Stomach (tissue), 4 donors: ENCODE results near the gene NARF.

Experiments used
- CTCF ChIP-seq, 7 experiments: fragments of 450-650 bp in 4 of 7; fragments of 200-600 bp in 3 of 7; sonication (generic) in 3 of 7; IDR thresholded peaks; one replicate each; pipeline ENCODE4 v1.5.1; 2016 to 2019; ENCODE audit warnings: antibody characterized with exemption in 7 of 7, control low read depth in 2 of 7, mild to moderate bottlenecking in 1 of 7
- EP300 ChIP-seq: sonication (generic); formaldehyde crosslinking; IDR thresholded peaks from one replicate; pipeline ENCODE4 v1.6.1; 2017; ENCODE audit warnings: antibody characterized with exemption
- POLR2A ChIP-seq, 4 donors: fragments of 450-650 bp; IDR thresholded peaks; one replicate each; pipeline ENCODE4 v1.6.1; 2016; ENCODE audit warnings: antibody characterized with exemption in 4 of 4, control low read depth in 2 of 4, mild to moderate bottlenecking in 1 of 4, moderate library complexity in 1 of 4
- POLR2AphosphoS5 ChIP-seq, 3 donors: sonication (generic); formaldehyde crosslinking; IDR thresholded peaks; one replicate each; pipeline ENCODE4 v1.6.1; 2016; ENCODE audit warnings: antibody characterized with exemption in 3 of 3

GRCh38 chr17:82468692-82469091 is 10.2 kb downstream of the NARF start:
- no peak for TF ChIP-seq CTCF (IDR thresholded peaks at IDR 0.05)
- no peak for TF ChIP-seq POLR2A (IDR thresholded peaks at IDR 0.05)
- TF ChIP-seq EP300 = no peak
- TF ChIP-seq POLR2AphosphoS5 (IDR thresholded peaks at IDR 0.05) = no peak
